HepG2 (cell line): Measurements from ENCODE around the gene ARHGEF4. TPM values are rescaled to one million over a fixed set of nuclear protein-coding genes. Genes with fewer than 3 reads are reported as not detected.

ENCODE experiments used
- ATAC-seq: fragments of 200-7000 bp; cut with Tn5 transposase; 3 replicates; pipeline ENCODE4 v1.9.1; 2020; ENCODE audit warnings: mild to moderate bottlenecking, moderate library complexity
- BruUV-seq: library from RNA; stranded (reverse); fragments of 400-500 nt; replicated peaks from 2 replicates; lab custom pipeline; 2021; lab: Mats Ljungman, UMichigan
- CTCF ChIA-PET: fragments of 300-600 bp; formaldehyde crosslinking; extraction: SDS; loops from one replicate; lab custom pipeline; 2021; ENCODE audit warnings: low total read pairs, inconsistent platforms, low intra/inter-chr PET ratio; lab: Yijun Ruan, JAX
- POLR2A ChIA-PET: fragments of 350-600 bp; sonication (Branson Sonifier 250); formaldehyde crosslinking; loops from one replicate; lab custom pipeline; 2020; ENCODE audit warnings: antibody characterized with exemption, inconsistent platforms; lab: Yijun Ruan, JAX
- DNase-seq: peaks from one replicate; pipeline ENCODE4 v3.0.0-alpha.2; 2015; ENCODE audit warnings: low spot score
- FAIRE-seq: peaks from 3 replicates; lab custom pipeline; 2011; peaks lifted over from hg19 to GRCh38; lab: Jason Lieb, UNC
- H2AFZ ChIP-seq: one replicate; pipeline ENCODE4 v1.6.1; 2011; ENCODE audit warnings: low read length, inconsistent platforms
- H3K27ac ChIP-seq: fragments of 300-600 bp; 3 replicates; pipeline ENCODE4 v1.8.0; 2011; ENCODE audit warnings: mixed run types, mild to moderate bottlenecking, mixed read lengths, low read length, inconsistent platforms; ENCODE audit not compliant: insufficient read depth; ENCODE audit errors: extremely low read length
- H3K27me3 ChIP-seq, 2 experiments: fragments of 200-600 bp in 1 of 2; 2 replicates in 1 of 2; 3 replicates in 1 of 2; pipeline versions ENCODE4 v1.6.0 to v1.8.0; 2011; ENCODE audit warnings: low read length in 2 of 2, mild to moderate bottlenecking in 2 of 2, moderate library complexity in 2 of 2, inconsistent platforms in 1 of 2; ENCODE audit not compliant: insufficient read depth in 2 of 2, control insufficient read depth in 1 of 2
- H3K36me3 ChIP-seq, 2 experiments: fragments of 200-600 bp in 1 of 2; replicated peaks in 1 of 2; 2 replicates in 1 of 2; 3 replicates in 1 of 2; pipeline versions ENCODE4 v1.5.1 to v1.8.0; 2011; ENCODE audit warnings: low read length in 2 of 2, inconsistent platforms in 1 of 2; ENCODE audit not compliant: insufficient read depth in 2 of 2, control insufficient read depth in 1 of 2
- H3K4me1 ChIP-seq: 2 replicates; pipeline ENCODE4 v1.5.1; 2012; ENCODE audit warnings: low read length, inconsistent platforms; ENCODE audit not compliant: insufficient read depth
- H3K4me2 ChIP-seq: 2 replicates; pipeline ENCODE4 v1.6.0; 2011; ENCODE audit warnings: low read depth, low read length, inconsistent platforms
- H3K4me3 ChIP-seq, 3 experiments: fragments of 200-600 bp in 1 of 3; sonication (generic), shearing (Covaris generic) in 1 of 3; replicated peaks in 1 of 3; 2 replicates each; pipeline ENCODE4 v1.5.1; 2011 to 2016; ENCODE audit warnings: low read length in 3 of 3, inconsistent platforms in 2 of 3, low read depth in 2 of 3, mild to moderate bottlenecking in 2 of 3, control low read depth in 1 of 3, mixed read lengths in 1 of 3; ENCODE audit not compliant: insufficient read depth in 1 of 3
- H3K79me2 ChIP-seq: one replicate; pipeline ENCODE4 v1.6.1; 2011; ENCODE audit warnings: low read length, inconsistent platforms; ENCODE audit not compliant: insufficient read depth
- H3K9ac ChIP-seq: 2 replicates; pipeline ENCODE4 v1.6.0; 2011; ENCODE audit warnings: mild to moderate bottlenecking, low read depth, low read length, inconsistent platforms; ENCODE audit not compliant: insufficient read depth
- H3K9me3 ChIP-seq: 2 replicates; pipeline ENCODE4 v1.5.1; 2012; ENCODE audit warnings: mild to moderate bottlenecking, low read length
- H4K20me1 ChIP-seq: 2 replicates; pipeline ENCODE4 v1.6.0; 2011; ENCODE audit warnings: inconsistent platforms, mild to moderate bottlenecking, low read length, moderate library complexity; ENCODE audit not compliant: insufficient read depth
- CCDC6 ChIP-seq: sonication (generic); formaldehyde crosslinking; IDR thresholded peaks from 2 replicates; pipeline ENCODE4 v1.8.1; 2022; ENCODE audit warnings: mild to moderate bottlenecking, missing genetic modification reagents, moderate library complexity
- WGBS: methylation state at CpG from one replicate; pipeline ENCODE4 v1.1.6; 2017; ENCODE audit warnings: low lambda C conversion rate; 5-methylcytosine and 5-hydroxymethylcytosine counted together
- in situ Hi-C: cut with HindIII; loops from 2 replicates; pipeline ENCODE4 v1.10.0; 2017; ENCODE audit warnings: low pct_unique_long_range_greater_than_20kb; ENCODE audit not compliant: extremely low pct_ligation_motif_present
- intact Hi-C: fragments of 100-400 bp; cut with micrococcal nuclease; formaldehyde crosslinking; loops from one replicate; pipeline ENCODE4 v1.10.0; 2022; ENCODE audit not compliant: unreplicated experiment
- polyA plus RNA-seq, 8 experiments: library from polyadenylated mRNA; depleted of rRNA in 3 of 8; stranded (reverse) in 7 of 8; unstranded in 1 of 8; fragments of >200 nt; fragmentation: Illumina TruSeq in 4 of 8; extraction: Trizol in 4 of 8; gene quantifications; 2 replicates each; pipeline versions ENCODE4 v1.2.1 to v1.2.3, GENCODE V29; 2011 to 2016; ENCODE audit warnings: low read depth in 4 of 8, missing spikeins in 1 of 8, mixed read lengths in 1 of 8; ENCODE audit not compliant: insufficient read depth in 1 of 8
- total RNA-seq, 5 experiments: library from RNA; depleted of rRNA; stranded (reverse); fragments of >200 nt; fragmentation: Illumina TruSeq; extraction: Trizol; gene quantifications; 2 replicates each; pipeline ENCODE4 v1.2.3, GENCODE V29; 2016; ENCODE audit warnings: low read depth in 1 of 5
- TF ChIP-seq, protein P1 (sequence below): sonication (generic); formaldehyde crosslinking; IDR thresholded peaks from 2 replicates; pipeline ENCODE4 v1.5.0; 2020; ENCODE audit warnings: mild to moderate bottlenecking, missing genetic modification reagents, borderline replicate concordance

Gene ARHGEF4
- total and polyA plus RNA-seq, 2 of the 13 experiments (the other 11 are each of a cell fraction or from before 2014, with no cell fraction given), result 0.11 to 0.13 TPM

DNA sequence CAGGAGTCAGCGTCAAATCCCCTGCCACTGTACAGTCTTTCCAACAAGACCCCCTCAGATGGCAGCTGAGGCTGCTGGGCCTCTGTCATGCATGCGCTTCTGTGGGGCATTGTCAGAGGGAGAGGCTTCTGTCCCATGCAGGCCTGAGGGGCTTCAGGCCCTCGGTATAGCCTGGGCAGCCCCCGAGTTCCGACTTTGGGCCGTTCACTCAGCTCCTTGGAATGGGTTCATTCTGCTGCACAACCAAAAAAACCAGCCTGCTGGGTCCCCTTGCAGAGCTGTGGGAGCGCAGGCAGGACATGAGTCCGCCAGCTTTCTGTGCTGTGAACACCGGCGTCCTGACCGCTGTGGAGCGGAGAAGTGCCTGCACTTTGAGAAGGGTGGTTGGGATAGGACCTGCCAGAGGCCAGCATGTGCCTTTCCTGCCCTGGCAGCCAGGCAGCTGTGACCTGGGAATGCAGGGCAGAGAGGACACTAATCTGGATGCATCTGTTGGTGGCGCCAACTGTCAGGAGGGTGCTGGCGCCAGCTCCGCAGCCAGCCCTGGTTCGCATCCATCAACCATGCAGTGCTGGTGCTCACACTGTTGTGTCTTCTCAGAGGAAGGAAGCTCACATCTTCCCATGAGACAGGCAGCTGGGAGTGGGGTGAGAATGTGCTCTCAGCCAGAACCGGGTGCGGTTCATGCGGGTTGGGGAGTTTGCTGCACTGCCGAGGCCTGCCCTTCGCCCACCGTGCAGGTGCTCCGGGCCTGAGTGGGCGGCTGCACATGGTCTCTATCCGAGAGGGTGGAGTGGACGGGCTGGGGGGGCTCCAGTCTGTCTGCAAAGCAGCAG, 14.3 kb downstream of the ARHGEF4 start:
- no peak for TF ChIP-seq CCDC6 (CRISPR knock-in tag)
- TF ChIP-seq, protein P1, sequence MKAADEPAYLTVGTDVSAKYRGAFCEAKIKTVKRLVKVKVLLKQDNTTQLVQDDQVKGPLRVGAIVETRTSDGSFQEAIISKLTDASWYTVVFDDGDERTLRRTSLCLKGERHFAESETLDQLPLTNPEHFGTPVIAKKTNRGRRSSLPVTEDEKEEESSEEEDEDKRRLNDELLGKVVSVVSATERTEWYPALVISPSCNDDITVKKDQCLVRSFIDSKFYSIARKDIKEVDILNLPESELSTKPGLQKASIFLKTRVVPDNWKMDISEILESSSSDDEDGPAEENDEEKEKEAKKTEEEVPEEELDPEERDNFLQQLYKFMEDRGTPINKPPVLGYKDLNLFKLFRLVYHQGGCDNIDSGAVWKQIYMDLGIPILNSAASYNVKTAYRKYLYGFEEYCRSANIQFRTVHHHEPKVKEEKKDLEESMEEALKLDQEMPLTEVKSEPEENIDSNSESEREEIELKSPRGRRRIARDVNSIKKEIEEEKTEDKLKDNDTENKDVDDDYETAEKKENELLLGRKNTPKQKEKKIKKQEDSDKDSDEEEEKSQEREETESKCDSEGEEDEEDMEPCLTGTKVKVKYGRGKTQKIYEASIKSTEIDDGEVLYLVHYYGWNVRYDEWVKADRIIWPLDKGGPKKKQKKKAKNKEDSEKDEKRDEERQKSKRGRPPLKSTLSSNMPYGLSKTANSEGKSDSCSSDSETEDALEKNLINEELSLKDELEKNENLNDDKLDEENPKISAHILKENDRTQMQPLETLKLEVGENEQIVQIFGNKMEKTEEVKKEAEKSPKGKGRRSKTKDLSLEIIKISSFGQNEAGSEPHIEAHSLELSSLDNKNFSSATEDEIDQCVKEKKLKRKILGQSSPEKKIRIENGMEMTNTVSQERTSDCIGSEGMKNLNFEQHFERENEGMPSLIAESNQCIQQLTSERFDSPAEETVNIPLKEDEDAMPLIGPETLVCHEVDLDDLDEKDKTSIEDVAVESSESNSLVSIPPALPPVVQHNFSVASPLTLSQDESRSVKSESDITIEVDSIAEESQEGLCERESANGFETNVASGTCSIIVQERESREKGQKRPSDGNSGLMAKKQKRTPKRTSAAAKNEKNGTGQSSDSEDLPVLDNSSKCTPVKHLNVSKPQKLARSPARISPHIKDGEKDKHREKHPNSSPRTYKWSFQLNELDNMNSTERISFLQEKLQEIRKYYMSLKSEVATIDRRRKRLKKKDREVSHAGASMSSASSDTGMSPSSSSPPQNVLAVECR (CRISPR knock-in tag), result no peak
- TF ChIP-seq, all 625 proteins: peak for 0
- ATAC-seq (no peak), DNase-seq (no peak), FAIRE-seq (no peak)
- ChIA-PET POLR2A (no interaction called here), CTCF (no interaction called here)
- no peaks in the 10 kb centered on the region for H3K9me3 ChIP-seq
- intact Hi-C loops, result no loop called here
- no peak overlapping the region for H2AFZ ChIP-seq
- H3K27ac ChIP-seq, result no peak overlapping the region
- in situ Hi-C loops, result no loop called here
- no peaks in the 10 kb centered on the region for H3K36me3 ChIP-seq
- no peaks in the 10 kb centered on the region for H3K79me2 ChIP-seq
- no peaks in the 10 kb centered on the region for H3K4me1 ChIP-seq
- H3K27me3 ChIP-seq, result peaks cover 13 to 53% of the 10 kb centered on the region in 2 experiments; a peak in 3 of 5 replicates
- H3K4me2 ChIP-seq, result no peak overlapping the region
- BruUV-seq, result no TSS peak
- H4K20me1 ChIP-seq, result no peaks in the 10 kb centered on the region
- 26% methylated on average over 22 of the region's 26 CpGs for WGBS
- no peak overlapping the region for H3K9ac ChIP-seq
- no peak overlapping the region for H3K4me3 ChIP-seq
